Loucy (cell line): ENCODE measurements around the gene DEDD.

Experiments used
- H2AFZ ChIP-seq: fragments of 200-600 bp; sonication (generic); 2 replicates; pipeline ENCODE4 v1.6.0; 2016; ENCODE audit warnings: antibody characterized with exemption, mild to moderate bottlenecking, low read length, moderate library complexity
- H3F3A ChIP-seq: fragments of 200-600 bp; 2 replicates; pipeline ENCODE4 v1.6.0; 2016; ENCODE audit warnings: antibody characterized with exemption, low read depth, mild to moderate bottlenecking
- H3K27me3 ChIP-seq: fragments of 200-600 bp; sonication (generic); 2 replicates; pipeline ENCODE4 v1.6.1; 2014; ENCODE audit warnings: low read length, mild to moderate bottlenecking; ENCODE audit not compliant: insufficient read depth, poor library complexity, severe bottlenecking
- H3K36me3 ChIP-seq: fragments of 200-600 bp; sonication (generic); 2 replicates; pipeline ENCODE4 v1.6.1; 2016; ENCODE audit warnings: low read length; ENCODE audit not compliant: insufficient read depth
- H3K4me1 ChIP-seq: fragments of 200-600 bp; sonication (generic); 2 replicates; pipeline ENCODE4 v1.5.1; 2014; ENCODE audit warnings: low read length, mild to moderate bottlenecking; ENCODE audit not compliant: insufficient read depth, poor library complexity, severe bottlenecking
- H3K4me2 ChIP-seq: fragments of 200-600 bp; sonication (generic); 2 replicates; pipeline ENCODE4 v1.6.0; 2014; ENCODE audit warnings: antibody characterized with exemption, low read length, low read depth, mild to moderate bottlenecking; ENCODE audit not compliant: poor library complexity, severe bottlenecking
- H3K4me3 ChIP-seq: fragments of 200-600 bp; sonication (generic); 2 replicates; pipeline ENCODE4 v1.5.1; 2014; ENCODE audit warnings: low read length, mild to moderate bottlenecking, mixed read lengths; ENCODE audit not compliant: poor library complexity, severe bottlenecking
- H3K79me2 ChIP-seq: fragments of 200-600 bp; sonication (generic); 2 replicates; pipeline ENCODE4 v1.6.1; 2014; ENCODE audit warnings: low read length; ENCODE audit not compliant: insufficient read depth
- H3K9ac ChIP-seq: fragments of 200-600 bp; sonication (generic); 2 replicates; pipeline ENCODE4 v1.6.0; 2014; ENCODE audit warnings: mild to moderate bottlenecking, low read depth, low read length, moderate library complexity; ENCODE audit not compliant: poor library complexity, severe bottlenecking
- H3K9me2 ChIP-seq: fragments of 200-600 bp; sonication (generic); replicated peaks from 2 replicates; pipeline ENCODE4 v1.6.1; 2016; ENCODE audit warnings: low read depth, low read length, mixed read lengths
- H3K9me3 ChIP-seq: fragments of 200-600 bp; sonication (generic); 2 replicates; pipeline ENCODE4 v1.6.1; 2014; ENCODE audit warnings: mild to moderate bottlenecking, antibody characterized with exemption, low read length, low read depth; ENCODE audit not compliant: insufficient read depth
- H4K20me1 ChIP-seq: fragments of 200-600 bp; sonication (generic); 2 replicates; pipeline ENCODE4 v1.6.0; 2014; ENCODE audit warnings: antibody characterized with exemption, low read length, mild to moderate bottlenecking; ENCODE audit not compliant: insufficient read depth, poor library complexity, severe bottlenecking
- CTCF ChIP-seq: fragments of 200-600 bp; sonication (generic); conservative IDR thresholded peaks from 2 replicates; pipeline ENCODE4 v1.5.1; 2014; ENCODE audit warnings: mild to moderate bottlenecking, antibody characterized with exemption, low read length
- EZH2phosphoT487 ChIP-seq: fragments of 200-600 bp; IDR thresholded peaks from 2 replicates; pipeline ENCODE4 v1.6.1; 2018; ENCODE audit warnings: antibody characterized with exemption, mild to moderate bottlenecking, moderate library complexity, borderline replicate concordance

DEDD gene

GRCh38 chr1:161091093-161091492 is 41.4 kb downstream of the DEDD start:
- Histone ChIP-seq H3K9me3 (no peaks in the 10 kb centered on the region), H3K4me1 (no peaks in the 10 kb centered on the region), H3K9me2 (no peaks in the 10 kb centered on the region), H3F3A (no peaks in the 10 kb centered on the region), H3K4me3 (no peak overlapping the region), H3K36me3 (no peaks in the 10 kb centered on the region), H3K27me3 (no peaks in the 10 kb centered on the region), H4K20me1 (no peaks in the 10 kb centered on the region), H2AFZ (no peak overlapping the region), H3K4me2 (no peak overlapping the region), H3K79me2 (no peaks in the 10 kb centered on the region), H3K9ac (no peak overlapping the region)
- TF ChIP-seq CTCF = no peak
- TF ChIP-seq EZH2phosphoT487 = no peak

- Histone ChIP-seq H3K36me3 (no peaks in the 10 kb centered on the region), H3K79me2 (no peaks in the 10 kb centered on the region), H4K20me1 (no peaks in the 10 kb centered on the region), H3K27me3 (no peaks in the 10 kb centered on the region), H3K4me2 (no peak overlapping the region), H3K9me2 (no peaks in the 10 kb centered on the region), H3F3A (no peaks in the 10 kb centered on the region), H3K4me1 (no peaks in the 10 kb centered on the region), H3K9ac (no peak overlapping the region), H3K9me3 (no peaks in the 10 kb centered on the region), H3K4me3 (no peak overlapping the region), H2AFZ (no peak overlapping the region)
- TF ChIP-seq EZH2phosphoT487 = no peak
- no peak for TF ChIP-seq CTCF
Measured at GRCh38 chr1:161090617-161091016, 41.9 kb downstream of the DEDD start.

GRCh38 chr1:161089938-161090337 is 42.5 kb downstream of the DEDD start:
- no peaks in the 10 kb centered on the region for H3F3A ChIP-seq
- H2AFZ ChIP-seq = no peak overlapping the region
- no peak overlapping the region for H3K4me3 ChIP-seq
- no peaks in the 10 kb centered on the region for H3K36me3 ChIP-seq
- no peaks in the 10 kb centered on the region for H3K79me2 ChIP-seq
- no peak overlapping the region for H3K9ac ChIP-seq
- no peak overlapping the region for H3K4me2 ChIP-seq
- H3K9me2 ChIP-seq = no peaks in the 10 kb centered on the region
- H4K20me1 ChIP-seq = no peaks in the 10 kb centered on the region
- H3K27me3 ChIP-seq = no peaks in the 10 kb centered on the region
- no peak for TF ChIP-seq EZH2phosphoT487
- no peak for TF ChIP-seq CTCF
- H3K9me3 ChIP-seq = no peaks in the 10 kb centered on the region
- no peaks in the 10 kb centered on the region for H3K4me1 ChIP-seq
